NCI-H2171 (cell line): ENCODE measurements around the gene ACSBG1.
"Not testable (repeated sequence)": the region's sequence is repeated elsewhere in the genome, so short reads cannot be mapped to it uniquely, and the experiment has no call there.

Experiments
- DNase-seq: peaks from one replicate; lab custom pipeline; 2025; lab: John Stamatoyannopoulos, UW

The ACSBG1 gene

DNA sequence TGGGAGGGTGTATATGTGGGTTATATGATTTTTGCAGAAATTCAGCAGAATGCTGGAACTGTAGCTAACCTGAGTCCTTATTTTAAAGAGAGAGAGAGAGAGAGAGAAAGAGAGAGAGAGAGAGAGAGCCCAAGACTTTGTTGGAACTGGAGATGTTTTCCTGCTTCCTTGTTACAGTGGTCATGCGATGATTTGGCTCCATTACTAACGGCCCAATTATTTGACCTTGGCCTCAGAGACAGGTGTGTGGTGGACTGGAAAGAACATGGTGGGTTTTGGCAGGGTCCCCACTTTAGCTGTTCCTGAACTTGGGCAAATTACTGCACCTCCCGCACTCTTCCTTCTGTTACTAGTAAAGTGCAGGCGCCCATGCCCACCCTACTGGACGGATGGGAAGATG lies 14.8 kb upstream of the ACSBG1 start:
- no peak for DNase-seq

- DNase-seq = no peak
Observed at GRCh38 chr15:78247911-78248310, 13.5 kb upstream of the ACSBG1 start.

- DNase-seq = not testable (repeated sequence)
Observed at GRCh38 chr15:78245976-78246620, 11.7 kb upstream of the ACSBG1 start.

GRCh38 chr15:78245392-78245791 lies 11.0 kb upstream of the ACSBG1 start:
- not testable (repeated sequence) for DNase-seq

DNA sequence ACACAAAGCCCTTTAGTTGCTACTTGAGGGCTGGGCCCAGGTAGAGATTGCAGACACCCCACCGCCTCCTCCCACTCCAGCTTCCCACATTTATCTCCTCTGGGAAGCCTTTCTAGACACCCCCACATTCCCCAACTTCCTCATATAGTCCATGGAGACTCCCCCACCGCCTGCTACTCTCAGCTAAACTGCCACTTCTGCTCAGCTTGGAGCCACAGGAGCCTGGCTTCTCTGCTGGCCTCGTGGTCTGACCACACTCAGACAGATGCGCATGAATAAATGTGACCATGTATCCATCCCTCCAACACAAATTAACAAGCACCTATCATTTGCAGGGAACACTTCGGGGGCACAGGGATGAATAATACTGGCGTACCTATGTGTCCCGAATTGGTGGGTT lies 10.5 kb upstream of the ACSBG1 start:
- no peak for DNase-seq

- DNase-seq = no peak
Observed at GRCh38 chr15:78244101-78244500, 9.7 kb upstream of the ACSBG1 start.

DNA sequence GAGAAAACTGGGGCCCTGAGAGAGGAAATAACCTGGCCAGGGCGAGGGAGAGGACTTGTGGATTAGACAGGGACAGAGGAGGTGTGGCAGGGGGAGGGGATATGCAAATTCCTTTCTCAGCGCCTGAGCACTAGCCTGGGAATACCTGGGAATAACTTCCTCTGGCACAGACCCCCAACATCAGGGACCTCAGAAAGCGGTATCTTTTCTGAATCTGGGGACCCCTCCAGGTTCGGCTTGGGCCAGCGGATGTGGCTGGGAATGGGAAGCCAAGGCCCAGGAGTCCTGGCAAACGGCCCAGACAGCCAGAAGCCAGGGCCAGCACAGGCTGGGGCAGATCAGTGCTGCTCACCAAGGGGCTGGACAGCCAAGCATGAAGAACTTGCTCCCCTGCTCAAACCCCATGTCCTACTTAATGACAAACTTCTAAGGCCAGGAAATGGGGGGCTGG lies 9.2 kb upstream of the ACSBG1 start:
- no peak for DNase-seq

- no peak for DNase-seq
Observed at GRCh38 chr15:78243058-78243457, 8.7 kb upstream of the ACSBG1 start.

- no peak for DNase-seq
Observed at GRCh38 chr15:78242128-78242527, 7.8 kb upstream of the ACSBG1 start.

- peak; percentile 76 for DNase-seq
Observed at GRCh38 chr15:78241017-78241416, 6.7 kb upstream of the ACSBG1 start.

GRCh38 chr15:78239811-78240210 lies 5.4 kb upstream of the ACSBG1 start:
- DNase-seq = no peak

DNA sequence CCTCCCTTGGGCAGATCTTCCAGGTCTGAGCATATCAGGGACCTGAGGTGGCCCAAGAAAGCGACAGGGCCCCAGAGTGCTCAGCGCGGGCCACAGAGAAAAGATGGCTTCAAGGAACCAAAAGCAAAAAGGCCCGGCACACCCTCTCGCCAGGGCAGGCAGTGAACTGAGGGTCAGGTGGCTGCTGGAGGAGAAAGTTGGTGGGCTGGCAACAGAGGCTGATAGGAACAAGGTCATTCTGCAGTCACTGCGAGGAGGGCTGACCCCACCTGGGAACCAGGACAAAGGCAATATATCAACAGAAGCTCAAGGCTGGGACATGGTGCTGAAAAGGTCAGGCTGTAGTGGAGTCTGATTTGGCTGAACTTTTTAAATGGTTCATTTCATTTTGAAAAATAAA lies 2.8 kb upstream of the ACSBG1 start:
- no peak for DNase-seq

DNA sequence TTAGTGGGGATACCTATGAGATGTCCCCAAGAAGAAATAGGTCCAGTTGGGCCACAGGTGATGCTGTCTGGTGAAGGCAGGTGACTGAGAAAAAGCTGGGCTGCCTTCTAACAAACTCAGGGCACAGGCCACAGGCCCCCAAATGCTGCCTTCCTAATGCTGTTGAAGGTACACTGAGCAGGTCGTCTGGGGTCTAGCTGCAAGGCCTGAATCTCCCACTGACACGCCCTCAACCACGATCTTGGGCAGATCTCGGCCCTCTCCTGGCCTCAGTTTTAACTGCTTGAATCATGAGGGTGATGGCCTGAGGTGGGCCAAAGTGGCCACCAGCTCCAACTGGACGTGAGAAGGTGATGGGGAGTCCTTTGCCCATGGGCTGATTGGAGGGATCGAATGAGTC lies 2.1 kb upstream of the ACSBG1 start:
- no peak for DNase-seq

GRCh38 chr15:78233496-78233895 lies 869 bp downstream of the ACSBG1 start:
- no peak for DNase-seq

DNA sequence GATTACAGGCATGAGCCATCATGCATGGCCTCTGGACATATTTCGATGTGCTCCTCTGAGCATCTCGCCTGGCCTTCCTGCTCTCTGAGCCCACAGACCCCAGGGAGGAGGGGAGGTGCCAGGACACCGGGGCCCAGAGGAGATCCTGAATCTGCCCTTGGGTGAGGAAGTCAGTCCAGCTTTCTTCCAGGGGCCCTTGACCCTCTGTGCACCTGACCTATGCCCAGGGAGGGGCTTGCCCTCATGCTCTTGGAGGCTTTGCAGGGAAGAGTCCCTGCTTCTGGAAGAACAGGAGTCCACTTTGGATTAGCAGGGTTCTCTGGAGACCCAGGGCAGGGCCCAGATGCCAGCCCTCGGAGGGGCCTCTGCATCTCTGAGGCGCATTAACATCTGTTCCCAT lies 1.4 kb downstream of the ACSBG1 start:
- no peak for DNase-seq

- no peak for DNase-seq
Observed at GRCh38 chr15:78229431-78230406, 4.6 kb downstream of the ACSBG1 start.

GRCh38 chr15:78228356-78228996 lies 5.9 kb downstream of the ACSBG1 start:
- DNase-seq = no peak

GRCh38 chr15:78225783-78226541 lies 8.4 kb downstream of the ACSBG1 start:
- no peak for DNase-seq

- no peak for DNase-seq
Observed at GRCh38 chr15:78224023-78224411, 10.3 kb downstream of the ACSBG1 start.

- DNase-seq = no peak
Observed at GRCh38 chr15:78223396-78224022, 10.9 kb downstream of the ACSBG1 start.

DNA sequence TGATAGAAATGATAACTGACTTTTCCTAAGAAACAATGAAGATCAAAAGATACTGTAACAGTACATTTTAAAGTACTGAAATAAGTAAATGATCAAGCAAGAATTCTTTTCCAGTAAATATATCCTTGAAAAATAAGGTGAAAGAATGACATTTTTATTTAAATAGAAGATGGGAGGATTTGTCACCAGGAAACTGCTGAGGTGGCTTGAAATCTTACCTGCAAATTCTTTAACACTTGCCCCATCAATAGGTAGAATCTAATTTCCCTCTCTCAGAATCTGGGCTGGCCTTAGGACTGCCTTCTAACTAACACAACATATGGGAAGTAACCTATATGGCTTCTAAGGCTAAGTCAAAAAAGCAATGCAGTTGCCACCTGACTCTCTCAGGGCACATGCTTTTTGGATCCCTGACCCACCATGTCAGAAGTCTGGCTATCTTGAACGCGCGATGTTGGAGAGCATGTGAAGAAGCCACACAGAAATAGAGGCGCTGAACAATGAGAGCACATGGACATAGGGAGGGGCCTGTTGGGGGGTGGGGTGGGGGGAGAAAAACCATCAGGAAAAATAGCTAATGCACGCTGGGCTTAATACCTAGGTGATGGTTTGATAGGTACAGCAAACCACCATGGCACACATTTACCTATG lies 11.5 kb downstream of the ACSBG1 start:
- DNase-seq = no peak
